Endothelial cell of hepatic sinusoid (primary cell): ENCODE measurements around the gene RAD51AP1.

Source experiments
- in situ Hi-C: cut with HindIII; loops from 2 replicates; pipeline ENCODE4 v1.10.0; 2017; ENCODE audit warnings: low sequenced_read_pairs

The RAD51AP1 gene

GRCh38 chr12:4588916-4589315 is 50.2 kb downstream of the RAD51AP1 start:
- in situ Hi-C loops: no loop called here

- in situ Hi-C loops: no loop called here
Observed at GRCh38 chr12:4589941-4590340, 51.3 kb downstream of the RAD51AP1 start.

- in situ Hi-C loops: no loop called here
Observed at GRCh38 chr12:4591180-4591687, 52.5 kb downstream of the RAD51AP1 start.

- in situ Hi-C loops: no loop called here
Observed at GRCh38 chr12:4595881-4596280, 57.2 kb downstream of the RAD51AP1 start.

- in situ Hi-C loops: loop anchor here (5.0 to 10.0 kb wide), 2 partner anchors 41 to 141 kb away; partner anchors contain the start of gene DYRK4
Observed at GRCh38 chr12:4603421-4603820, 64.7 kb downstream of the RAD51AP1 start.

GRCh38 chr12:4603946-4604345 is 65.3 kb downstream of the RAD51AP1 start:
- in situ Hi-C loops: loop anchor here (5.0 to 10.0 kb wide), 2 partner anchors 42 to 141 kb away; partner anchors contain the start of gene DYRK4

GRCh38 chr12:4604684-4605193 is 66.0 kb downstream of the RAD51AP1 start:
- in situ Hi-C loops: loop anchor here (5.0 to 10.0 kb wide), 2 partner anchors 42 to 140 kb away; partner anchors contain the start of gene DYRK4

GRCh38 chr12:4607056-4607455 is 68.4 kb downstream of the RAD51AP1 start:
- in situ Hi-C loops: loop anchor here (10.0 kb wide), 1 partner anchor 138 kb away; no protein-coding TSS in a partner anchor

- in situ Hi-C loops: loop anchor here (10.0 kb wide), 1 partner anchor 136 kb away; no protein-coding TSS in a partner anchor
Observed at GRCh38 chr12:4609071-4609470, 70.4 kb downstream of the RAD51AP1 start.
